Measurements from ENCODE around the gene CACNA1I.
"Not testable (repeated sequence)": the region's sequence is repeated elsewhere in the genome, so short reads cannot be mapped to it uniquely, and the experiment has no call there.

Gene CACNA1I

DNA sequence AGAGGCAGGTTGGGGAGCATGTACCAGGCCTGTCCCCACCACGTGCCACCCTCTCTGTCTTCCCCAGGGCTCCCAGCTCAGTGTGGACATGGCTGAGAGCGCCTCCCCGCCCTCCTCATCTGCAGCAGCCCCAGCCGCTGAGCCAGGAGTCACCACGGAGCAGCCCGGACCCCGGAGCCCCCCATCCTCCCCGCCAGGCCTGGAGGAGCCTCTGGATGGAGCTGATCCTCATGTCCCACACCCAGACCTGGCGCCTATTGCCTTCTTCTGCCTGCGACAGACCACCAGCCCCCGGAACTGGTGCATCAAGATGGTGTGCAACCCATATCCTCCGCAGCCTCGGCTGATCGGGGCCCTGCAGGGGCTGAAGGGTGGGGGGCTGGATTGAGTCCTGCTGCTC, at the start of gene CACNA1I:
TSS of gene CACNA1I (plus strand) at position 89 of the 400 bp plus-strand sequence. CDS start at position 89, 0 bp downstream.
- peaks cover 42% of the 10 kb centered on the region for H3K27me3 Mint-ChIP-seq

DNA sequence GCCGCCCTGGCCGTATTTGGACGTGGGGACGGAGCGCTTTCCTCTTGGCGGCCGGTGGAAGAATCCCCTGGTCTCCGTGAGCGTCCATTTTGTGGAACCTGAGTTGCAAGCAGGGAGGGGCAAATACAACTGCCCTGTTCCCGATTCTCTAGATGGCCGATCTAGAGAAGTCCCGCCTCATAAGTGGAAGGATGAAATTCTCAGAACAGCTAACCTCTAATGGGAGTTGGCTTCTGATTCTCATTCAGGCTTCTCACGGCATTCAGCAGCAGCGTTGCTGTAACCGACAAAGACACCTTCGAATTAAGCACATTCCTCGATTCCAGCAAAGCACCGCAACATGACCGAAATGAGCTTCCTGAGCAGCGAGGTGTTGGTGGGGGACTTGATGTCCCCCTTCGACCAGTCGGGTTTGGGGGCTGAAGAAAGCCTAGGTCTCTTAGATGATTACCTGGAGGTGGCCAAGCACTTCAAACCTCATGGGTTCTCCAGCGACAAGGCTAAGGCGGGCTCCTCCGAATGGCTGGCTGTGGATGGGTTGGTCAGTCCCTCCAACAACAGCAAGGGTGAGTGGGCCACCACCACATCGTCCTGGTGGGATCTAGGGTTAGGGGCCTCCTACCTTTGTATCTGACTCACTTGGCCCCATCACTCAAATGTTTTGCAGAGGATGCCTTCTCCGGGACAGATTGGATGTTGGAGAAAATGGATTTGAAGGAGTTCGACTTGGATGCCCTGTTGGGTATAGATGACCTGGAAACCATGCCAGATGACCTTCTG, 49.3 kb upstream of the CACNA1I start:
- H3K27me3 Mint-ChIP-seq, H3K9me3 Mint-ChIP-seq, DNase-seq, CTCF ChIA-PET: not testable (repeated sequence)
- Mint-ChIP-seq H3K4me1 (peaks cover 59% of the 10 kb centered on the region), H3K27ac (peak overlapping the region; percentile 98), H3K4me3 (peak overlapping the region; percentile 93), H3K36me3 (peaks cover 60% of the 10 kb centered on the region)

More for the DNA sequence above, at the start of gene CACNA1I:
- Mint-ChIP-seq H3K9me3 (peaks cover 3% of the 10 kb centered on the region), H3K27ac (no peak within 1 kb of the TSS), H3K4me1 (peaks cover 18% of the 10 kb centered on the region), H3K36me3 (no peaks in the 10 kb centered on the region), H3K4me3 (no peak within 1 kb of the TSS)
- DNase-seq: no peak
- CTCF ChIA-PET: no interaction called here

- H3K9me3 Mint-ChIP-seq, DNase-seq, H3K27me3 Mint-ChIP-seq, CTCF ChIA-PET: not testable (repeated sequence)
- Mint-ChIP-seq H3K4me3 (peak overlapping the region; percentile 93), H3K36me3 (peaks cover 61% of the 10 kb centered on the region), H3K4me1 (peaks cover 64% of the 10 kb centered on the region), H3K27ac (peak overlapping the region; percentile 98)
These were observed 48.5 kb upstream of the CACNA1I start for GRCh38 chr22:39522091-39522490.

- CTCF ChIA-PET: interaction anchor here (0.9 to 1.3 kb wide), 3 partner anchors 26 to 518 kb away, joined by 3 to 7 read pairs (median 6); no protein-coding TSS in a partner anchor
- H3K27ac Mint-ChIP-seq: peak overlapping the region; percentile 98
- H3K4me3 Mint-ChIP-seq: peak overlapping the region; percentile 93
- H3K27me3 Mint-ChIP-seq: peaks cover 7% of the 10 kb centered on the region
- peaks cover 69% of the 10 kb centered on the region for H3K4me1 Mint-ChIP-seq
- H3K36me3 Mint-ChIP-seq: peaks cover 66% of the 10 kb centered on the region
- no peaks in the 10 kb centered on the region for H3K9me3 Mint-ChIP-seq
- peak; percentile 37 for DNase-seq
These were observed 47.8 kb upstream of the CACNA1I start for GRCh38 chr22:39522567-39523300.

DNA sequence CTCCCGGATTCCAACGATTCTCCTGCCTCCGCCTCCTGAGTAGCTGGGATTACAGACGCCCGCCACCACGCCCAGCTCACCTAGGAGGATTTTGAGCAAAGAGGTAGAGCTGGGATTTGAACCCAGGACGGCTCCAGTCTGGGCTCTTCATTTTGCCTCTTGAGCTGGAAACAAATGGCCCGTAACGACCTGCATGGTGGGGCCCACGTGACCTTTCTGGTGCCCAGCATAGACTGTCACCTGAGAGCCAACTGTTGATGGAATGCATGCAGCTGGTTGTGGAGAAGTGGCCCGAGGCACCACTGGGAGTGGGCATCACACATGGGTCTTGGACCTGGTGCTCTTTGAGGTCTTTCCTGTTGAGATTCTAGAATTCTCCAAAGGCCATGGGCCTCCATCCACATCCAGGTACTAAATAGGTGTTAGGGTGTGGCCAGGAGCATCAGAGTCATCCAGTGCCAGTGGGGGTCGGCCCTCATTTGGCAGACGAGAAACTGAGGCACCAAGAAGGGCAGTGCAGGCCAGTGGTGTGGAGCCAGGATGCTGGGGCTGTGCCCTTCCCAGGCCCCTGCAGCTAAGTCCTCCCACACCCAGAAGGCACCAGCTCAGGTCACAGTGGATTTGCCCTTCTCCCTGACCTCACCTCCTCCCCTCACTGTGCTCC, 46.3 kb upstream of the CACNA1I start:
- DNase-seq: no peak
- H3K9me3 Mint-ChIP-seq: no peaks in the 10 kb centered on the region
- peak overlapping the region; percentile 71 for H3K27ac Mint-ChIP-seq
- H3K4me3 Mint-ChIP-seq: no peak overlapping the region
- peaks cover 67% of the 10 kb centered on the region for H3K36me3 Mint-ChIP-seq
- H3K27me3 Mint-ChIP-seq: peaks cover 7% of the 10 kb centered on the region
- CTCF ChIA-PET: interaction anchor here (1.1 to 2.2 kb wide), 7 partner anchors 10 to 206 kb away, joined by 3 to 9 read pairs (median 4); partner anchors contain the start of gene MIEF1
- peaks cover 72% of the 10 kb centered on the region for H3K4me1 Mint-ChIP-seq

- Mint-ChIP-seq H3K27me3 (peaks cover 5% of the 10 kb centered on the region), H3K4me1 (peaks cover 78% of the 10 kb centered on the region), H3K27ac (peak overlapping the region; percentile 81), H3K9me3 (no peaks in the 10 kb centered on the region), H3K4me3 (no peak overlapping the region), H3K36me3 (peaks cover 75% of the 10 kb centered on the region)
- no peak for DNase-seq
- CTCF ChIA-PET: interaction anchor here (0.8 to 2.2 kb wide), 8 partner anchors 10 to 207 kb away, joined by 3 to 9 read pairs (median 4); partner anchors contain the start of gene MIEF1
These were observed 45.5 kb upstream of the CACNA1I start for GRCh38 chr22:39524753-39525657.

GRCh38 chr22:39525658-39525975, 44.9 kb upstream of the CACNA1I start:
- Mint-ChIP-seq H3K4me3 (no peak overlapping the region), H3K36me3 (peaks cover 75% of the 10 kb centered on the region), H3K4me1 (peaks cover 84% of the 10 kb centered on the region), H3K27ac (peak overlapping the region; percentile 81), H3K9me3 (no peaks in the 10 kb centered on the region), H3K27me3 (no peaks in the 10 kb centered on the region)
- CTCF ChIA-PET: interaction anchor here (0.8 to 2.2 kb wide), 3 partner anchors 28 to 33 kb away, joined by 3 to 9 read pairs (median 8); no protein-coding TSS in a partner anchor
- DNase-seq: no peak

DNA sequence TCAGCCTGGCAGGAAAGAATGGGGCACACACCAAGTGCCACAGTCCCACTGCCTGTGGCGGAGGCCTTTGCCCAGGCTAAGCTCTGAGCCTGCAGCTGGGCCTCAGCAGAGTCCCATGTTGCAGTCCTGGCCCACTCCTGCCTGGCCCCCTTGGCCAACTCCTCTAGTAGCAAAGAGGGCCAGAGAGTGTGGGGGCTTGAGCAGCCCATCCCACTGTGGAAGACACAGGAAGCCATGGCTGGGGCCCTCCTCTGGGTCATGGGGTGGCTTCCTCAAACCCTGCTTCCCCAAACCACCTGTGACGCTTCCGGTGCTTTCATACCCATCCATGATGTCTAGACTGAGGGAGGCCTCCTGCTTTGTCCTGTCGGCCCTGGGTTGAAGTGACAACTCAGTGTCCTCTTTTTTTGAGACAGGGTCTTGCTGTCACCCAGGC, 43.8 kb upstream of the CACNA1I start:
- CTCF ChIA-PET: interaction anchor here (0.7 to 7.0 kb wide), 5 partner anchors 32 to 356 kb away, joined by 3 to 216 read pairs (median 4); partner anchors contain the start of gene RPL3
- no peaks in the 10 kb centered on the region for H3K27me3 Mint-ChIP-seq
- H3K4me3 Mint-ChIP-seq: no peak overlapping the region
- H3K9me3 Mint-ChIP-seq: no peaks in the 10 kb centered on the region
- peaks cover 93% of the 10 kb centered on the region for H3K4me1 Mint-ChIP-seq
- H3K27ac Mint-ChIP-seq: peak overlapping the region; percentile 81
- peak; percentile 50 for DNase-seq
- H3K36me3 Mint-ChIP-seq: peaks cover 73% of the 10 kb centered on the region

DNA sequence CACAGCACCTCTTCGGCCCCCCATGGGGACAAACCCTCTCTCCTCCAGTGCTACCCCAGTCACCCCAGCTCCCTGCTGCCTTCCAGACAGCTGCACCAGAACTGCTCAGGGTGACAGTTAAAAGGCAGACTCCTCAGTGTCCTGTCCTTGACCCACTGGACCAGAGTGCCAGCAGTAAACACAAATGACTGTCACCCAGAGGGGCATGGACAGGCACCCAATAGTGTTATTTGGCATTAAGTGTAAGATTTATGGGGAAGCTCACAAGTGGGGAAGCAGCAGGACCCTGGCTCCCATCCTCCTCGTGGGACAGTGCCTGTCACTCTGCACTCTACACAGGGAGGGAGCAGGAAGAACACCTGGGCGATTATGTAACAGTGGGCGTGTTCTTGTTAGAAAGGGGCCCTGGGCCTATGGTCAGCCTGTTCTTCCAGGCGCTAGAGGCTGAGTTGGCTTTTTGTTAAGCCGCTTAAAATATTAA, 43.0 kb upstream of the CACNA1I start:
- CTCF ChIA-PET: interaction anchor here (1.0 to 7.0 kb wide), 5 partner anchors 11 to 357 kb away, joined by 3 to 216 read pairs (median 17); partner anchors contain the start of gene RPL3
- no peak overlapping the region for H3K4me3 Mint-ChIP-seq
- no peaks in the 10 kb centered on the region for H3K27me3 Mint-ChIP-seq
- no peaks in the 10 kb centered on the region for H3K9me3 Mint-ChIP-seq
- no peak for DNase-seq
- H3K36me3 Mint-ChIP-seq: peaks cover 70% of the 10 kb centered on the region
- H3K27ac Mint-ChIP-seq: peak overlapping the region; percentile 81
- peaks cover 91% of the 10 kb centered on the region for H3K4me1 Mint-ChIP-seq

- H3K27ac Mint-ChIP-seq: peak overlapping the region; percentile 88
- H3K27me3 Mint-ChIP-seq: no peaks in the 10 kb centered on the region
- no peak for DNase-seq
- H3K36me3 Mint-ChIP-seq: peaks cover 65% of the 10 kb centered on the region
- CTCF ChIA-PET: interaction anchor here (0.8 to 7.0 kb wide), 13 partner anchors 12 to 508 kb away, joined by 3 to 216 read pairs (median 6); partner anchors contain the start of genes MIEF1, RPL3 and TAB1
- H3K4me1 Mint-ChIP-seq: peaks cover 89% of the 10 kb centered on the region
- no peaks in the 10 kb centered on the region for H3K9me3 Mint-ChIP-seq
- no peak overlapping the region for H3K4me3 Mint-ChIP-seq
These were observed 42.4 kb upstream of the CACNA1I start for GRCh38 chr22:39528080-39528661.

DNA sequence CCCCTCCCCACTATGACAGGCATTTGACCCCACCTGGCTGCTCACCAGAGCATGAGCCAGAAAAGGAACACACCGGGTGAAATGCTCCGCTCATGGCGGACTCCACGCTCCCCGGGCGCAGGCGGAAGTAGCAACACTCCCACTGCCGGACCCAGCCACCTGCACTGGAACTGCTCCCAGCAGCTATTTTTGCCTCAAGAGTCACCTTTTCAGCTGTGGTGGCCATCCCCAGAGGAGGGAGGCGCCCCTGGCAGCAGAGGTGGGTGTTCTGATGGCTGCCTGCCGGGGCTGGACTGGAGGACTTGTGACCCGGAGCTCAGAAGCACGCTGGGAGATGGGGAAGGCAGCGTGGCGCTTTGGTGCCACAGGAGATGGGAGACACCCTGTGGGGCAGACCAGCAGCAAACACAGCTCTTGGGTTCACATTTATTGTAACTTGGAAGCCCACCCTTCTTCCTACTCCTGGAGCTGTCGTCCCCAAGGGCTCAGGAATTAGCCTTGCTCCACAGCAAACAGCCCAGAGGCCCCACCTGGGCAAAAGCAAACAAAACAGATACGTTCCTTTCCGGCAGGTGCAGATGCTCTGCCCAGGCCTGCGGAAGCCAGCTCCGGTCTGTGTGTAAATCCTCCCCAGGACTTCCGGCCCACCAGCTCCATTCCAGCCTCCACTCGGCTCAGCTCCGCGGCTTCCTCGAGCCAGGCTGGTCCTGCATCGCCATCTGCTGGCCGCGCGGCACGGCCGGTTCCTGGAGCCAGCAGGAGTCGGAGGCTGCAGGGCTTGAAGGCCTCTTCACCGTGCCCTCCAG, 41.7 kb upstream of the CACNA1I start:
- peak overlapping the region; percentile 88 for H3K27ac Mint-ChIP-seq
- no peaks in the 10 kb centered on the region for H3K9me3 Mint-ChIP-seq
- H3K4me3 Mint-ChIP-seq: peak overlapping the region; percentile 61
- CTCF ChIA-PET: interaction anchor here (0.6 to 7.0 kb wide), 23 partner anchors 9 to 512 kb away, joined by 3 to 216 read pairs (median 5); partner anchors contain the start of genes ATF4, MIEF1, RPL3 and TAB1
- peaks cover 61% of the 10 kb centered on the region for H3K36me3 Mint-ChIP-seq
- H3K27me3 Mint-ChIP-seq: no peaks in the 10 kb centered on the region
- DNase-seq: peak; percentile 95
- H3K4me1 Mint-ChIP-seq: peaks cover 89% of the 10 kb centered on the region

DNA sequence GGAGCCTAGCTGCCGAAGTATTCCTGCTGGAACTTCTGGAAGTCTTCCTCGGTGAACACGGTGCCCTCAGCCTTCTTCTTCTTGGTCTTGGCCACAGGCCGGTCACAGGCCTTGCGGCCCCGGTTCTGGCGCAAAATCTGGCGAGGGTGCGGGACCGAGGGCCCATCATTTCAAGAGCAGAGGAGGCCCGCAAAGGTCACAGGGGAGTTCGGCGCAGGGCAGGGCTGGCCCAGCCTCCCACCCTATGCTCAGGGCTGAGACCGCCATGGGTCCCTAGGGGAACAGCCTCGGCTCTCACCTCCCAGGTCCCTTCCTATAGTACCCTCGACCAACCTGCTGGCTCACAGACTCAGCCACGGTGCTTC, 41.1 kb upstream of the CACNA1I start:
- H3K4me3 Mint-ChIP-seq: peak overlapping the region; percentile 61
- CTCF ChIA-PET: interaction anchor here (0.6 to 7.0 kb wide), 19 partner anchors 10 to 511 kb away, joined by 3 to 216 read pairs (median 6); partner anchors contain the start of genes ATF4, MIEF1, RPL3 and TAB1
- H3K36me3 Mint-ChIP-seq: peaks cover 57% of the 10 kb centered on the region

More for the DNA sequence above, 41.1 kb upstream of the CACNA1I start:
- no peaks in the 10 kb centered on the region for H3K9me3 Mint-ChIP-seq
- peak overlapping the region; percentile 15 for H3K27ac Mint-ChIP-seq
- DNase-seq: no peak
- H3K4me1 Mint-ChIP-seq: peaks cover 90% of the 10 kb centered on the region
- no peaks in the 10 kb centered on the region for H3K27me3 Mint-ChIP-seq

Measured in activated naive CD4-positive, alpha-beta T cell treated with anti-CD3 and anti-CD28 coated beads, Interleukin-2, amount 10 ng/mL, durations not matched to agents 7 days and 5 days (primary cell).